Lower leg skin (tissue), 4 donors: ENCODE data around the gene PPP6C. TPM values are rescaled to one million over a fixed set of nuclear protein-coding genes. Genes with fewer than 3 reads are reported as not detected.

ENCODE experiments used
- DNase-seq, 2 donors: peaks; one replicate each; pipeline ENCODE4 v3.0.0-alpha.2; 2019; ENCODE audit warnings: low spot score in 2 of 2
- H3K4me3 ChIP-seq: fragments of 200-600 bp; sonication (generic); 2 replicates; pipeline ENCODE4 v1.5.1; 2017; ENCODE audit warnings: mild to moderate bottlenecking, low read depth; ENCODE audit not compliant: poor library complexity, severe bottlenecking
- CTCF ChIP-seq, 3 donors: fragments of 450-650 bp; IDR thresholded peaks; one replicate each; pipeline ENCODE4 v1.5.1; 2016; ENCODE audit warnings: antibody characterized with exemption in 3 of 3, mild to moderate bottlenecking in 3 of 3, moderate library complexity in 2 of 3
- POLR2A ChIP-seq, 2 donors: fragments of 450-650 bp; IDR thresholded peaks; one replicate each; pipeline ENCODE4 v1.6.1; 2016 to 2017; ENCODE audit warnings: antibody characterized with exemption in 2 of 2, mild to moderate bottlenecking in 1 of 2, moderate library complexity in 1 of 2
- WGBS, 2 donors: methylation state at CpG; one replicate each; pipeline ENCODE4 v1.1.5; 2018; 5-methylcytosine and 5-hydroxymethylcytosine counted together
- intact Hi-C: fragments of 100-400 bp; cut with DNase I; formaldehyde crosslinking; loops from one replicate; pipeline ENCODE4 v1.15.0; 2023; ENCODE audit warnings: low total_unique reads
- total RNA-seq, 4 donors: library from RNA; depleted of rRNA; stranded (reverse); fragments of >200 nt; gene quantifications; one replicate each; pipeline ENCODE4 v1.1.0, GENCODE V29; 2016

The PPP6C gene
- total RNA-seq, 4 donors from 2014 or later: 26.0 to 29.9 (median 29.5) TPM

DNA sequence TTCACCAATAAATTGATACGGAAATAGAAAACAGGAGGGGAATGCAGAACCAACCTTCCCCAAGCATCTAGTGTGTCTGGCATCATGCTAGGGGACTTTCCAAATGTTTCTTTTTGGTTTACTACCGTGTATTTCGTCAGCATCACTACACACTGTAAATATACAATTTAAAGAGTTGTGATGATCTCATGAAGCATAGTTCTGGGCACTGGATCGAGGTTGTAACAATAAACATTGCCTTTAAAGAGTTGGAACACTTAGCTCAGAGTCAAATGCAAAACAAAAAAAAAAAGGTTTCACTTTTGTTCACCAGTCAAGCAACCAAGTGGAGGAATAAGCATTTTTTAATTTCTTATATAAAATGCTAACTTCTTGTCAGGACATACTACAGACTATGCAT lies 43.4 kb downstream of the PPP6C start:
- no peak for DNase-seq
- TF ChIP-seq POLR2A (IDR thresholded peaks at IDR 0.05): no peak
- no peak for TF ChIP-seq CTCF (IDR thresholded peaks at IDR 0.05)
- H3K4me3 ChIP-seq: no peak overlapping the region
- whole genome bisulfite sequencing, 2 donors: 22 to 39% methylated on average over 4 of the region's 4 CpGs
- intact Hi-C loops: no loop called here

GRCh38 chr9:125145425-125145824 lies 44.2 kb downstream of the PPP6C start:
- TF ChIP-seq POLR2A (IDR thresholded peaks at IDR 0.05) (no peak), CTCF (IDR thresholded peaks at IDR 0.05) (no peak)
- intact Hi-C loops: no loop called here
- H3K4me3 ChIP-seq: no peak overlapping the region
- no peak for DNase-seq
- WGBS, 2 donors: 62 to 72% methylated on average over 4 of the region's 4 CpGs

DNA sequence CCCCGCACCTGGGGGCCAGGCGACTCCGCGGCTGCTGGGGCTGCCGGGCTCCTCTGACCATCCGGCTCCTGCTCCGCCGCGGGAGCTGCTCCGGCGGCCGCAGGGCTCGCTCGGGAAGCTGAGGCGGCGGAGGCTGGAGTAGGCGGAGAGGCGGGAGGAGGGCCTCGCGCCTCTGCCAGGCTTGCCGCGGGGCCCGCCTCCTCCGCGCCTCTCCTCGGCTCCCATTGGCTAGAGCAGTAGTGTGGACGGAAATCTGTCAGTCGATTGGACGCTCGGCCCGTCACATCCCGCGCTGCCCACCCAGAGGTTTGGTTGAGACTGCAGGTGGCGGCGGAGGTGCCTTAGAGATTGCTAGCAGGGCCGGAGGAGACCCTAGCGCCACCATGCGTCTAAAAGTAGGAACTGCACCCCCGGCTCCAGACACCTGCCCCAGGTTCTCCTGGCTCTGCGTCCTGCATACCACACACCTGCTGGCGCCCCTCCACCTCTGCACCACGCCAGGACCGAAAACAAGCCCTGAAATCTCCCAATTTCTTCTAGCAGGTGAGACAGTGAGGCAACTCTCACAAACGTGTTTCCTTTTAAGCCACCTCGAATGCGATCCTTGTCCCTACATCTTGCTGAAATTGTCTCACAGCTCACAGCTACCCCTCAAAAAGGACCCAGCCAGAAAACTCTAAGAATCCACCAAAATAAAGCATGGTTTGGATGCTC lies 46.1 kb downstream of the PPP6C start, which contains the start of gene SCAI:
Gene SCAI, minus strand, starts transcription at position 152 of the 714 bp plus-strand sequence. Its CDS starts 91 bp downstream, at position 61.
- intact Hi-C loops: no loop called here
- H3K4me3 ChIP-seq: peak within 1 kb of the TSS; percentile 68
- 0 to 1% methylated on average over 29 to 44 of the region's 46 CpGs for WGBS, 2 donors
- peak; percentile 99 to 100 for DNase-seq
- no peak for TF ChIP-seq POLR2A (IDR thresholded peaks at IDR 0.05)
- peak in 2 of 3 donors; percentile 90 to 99 for TF ChIP-seq CTCF (IDR thresholded peaks at IDR 0.05)

DNA sequence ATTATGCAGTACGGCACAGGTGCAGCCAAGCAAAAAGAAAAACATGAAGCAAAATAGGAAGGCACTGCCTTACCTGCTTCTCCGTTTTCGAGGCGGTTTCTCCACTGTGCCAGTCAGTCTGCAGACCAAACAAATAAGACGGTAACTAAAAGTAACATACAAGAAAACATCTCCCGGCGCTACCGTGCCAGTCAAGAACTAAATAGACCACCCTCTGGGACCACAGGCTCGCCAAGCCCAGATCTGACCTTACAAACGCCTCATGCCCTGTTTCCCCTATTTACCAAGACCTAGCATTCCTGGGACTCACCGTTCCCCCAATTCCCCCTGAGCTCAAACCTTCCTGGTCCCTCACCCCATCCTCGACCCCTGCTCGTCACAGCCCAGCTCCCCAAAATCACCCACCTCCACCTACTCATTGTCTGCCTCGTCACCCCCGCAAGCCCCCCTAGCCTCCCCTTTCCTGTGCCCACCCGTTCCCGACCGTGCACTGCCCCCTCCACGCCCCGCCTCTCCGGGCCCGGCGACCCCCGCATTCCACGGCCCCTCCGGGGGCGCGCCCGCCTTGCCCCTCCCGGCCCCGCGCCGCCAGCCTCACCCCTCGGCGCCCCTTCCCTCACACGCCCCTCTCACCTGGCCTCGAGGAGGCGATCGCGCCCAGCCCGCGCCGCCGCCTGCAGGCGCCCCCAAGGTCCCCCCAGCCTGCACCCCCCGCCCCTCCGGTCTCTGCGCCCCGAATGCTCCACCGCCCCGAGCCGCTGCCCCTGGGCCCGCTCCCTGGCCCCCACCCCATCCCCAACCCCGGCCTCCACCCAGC lies 46.8 kb downstream of the PPP6C start:
- no peak for TF ChIP-seq POLR2A (IDR thresholded peaks at IDR 0.05)
- intact Hi-C loops: no loop called here
- WGBS, 2 donors: 2 to 4% methylated on average over 31 to 43 of the region's 54 CpGs
- peak overlapping the region; percentile 68 for H3K4me3 ChIP-seq
- no peak for DNase-seq

- 93 to 94% methylated on average over 4 of the region's 4 CpGs for WGBS, 2 donors
- DNase-seq: no peak
- TF ChIP-seq POLR2A (IDR thresholded peaks at IDR 0.05): no peak
- TF ChIP-seq CTCF (IDR thresholded peaks at IDR 0.05): no peak
- no peak overlapping the region for H3K4me3 ChIP-seq
- intact Hi-C loops: no loop called here
Measured at GRCh38 chr9:125141751-125142150, 47.9 kb downstream of the PPP6C start.

DNA sequence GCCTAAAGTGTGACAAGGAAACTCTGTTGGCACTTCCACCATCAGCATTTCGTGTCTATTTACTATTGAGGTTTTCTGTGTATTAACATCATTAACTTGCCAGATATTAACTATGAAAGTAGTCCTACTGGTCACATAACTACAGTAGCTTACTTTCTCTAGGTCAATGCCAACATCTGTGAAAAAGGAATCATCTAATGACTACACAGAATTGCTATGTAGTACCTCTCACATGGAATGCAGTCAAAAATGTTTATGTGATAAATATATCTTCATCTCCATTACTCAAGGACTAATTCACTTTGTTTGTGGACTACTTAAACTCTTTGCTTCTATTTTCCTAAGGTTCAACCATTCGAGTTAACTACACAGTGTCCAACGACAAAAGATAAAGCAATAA lies 48.4 kb downstream of the PPP6C start:
- no peak overlapping the region for H3K4me3 ChIP-seq
- intact Hi-C loops: no loop called here
- no peak for DNase-seq
- TF ChIP-seq POLR2A (IDR thresholded peaks at IDR 0.05) (no peak), CTCF (IDR thresholded peaks at IDR 0.05) (no peak)
- 81 to 88% methylated on average over 3 of the region's 3 CpGs for WGBS, 2 donors
